ENCODE results near the gene AKAP10.
"Not testable (repeated sequence)": the region's sequence is repeated elsewhere in the genome, so short reads cannot be mapped to it uniquely, and the experiment has no call there.

The AKAP10 gene

GRCh38 chr17:19975601-19976000 lies 2.0 kb downstream of the AKAP10 start:
- no peaks in the 10 kb centered on the region for H3K36me3 ChIP-seq (ENCODE audit: control insufficient read depth, low read depth, low read length)
- no peak overlapping the region for H3K4me3 ChIP-seq (ENCODE audit: low read length)
- no peak overlapping the region for H3K9ac ChIP-seq (ENCODE audit: low read length)
- no peaks in the 10 kb centered on the region for H3K27me3 ChIP-seq (ENCODE audit: control insufficient read depth, insufficient read depth, low read length)
- H3K27ac ChIP-seq (ENCODE audit: low read length), result no peak overlapping the region
- no peaks in the 10 kb centered on the region for H3K4me1 ChIP-seq (ENCODE audit: control insufficient read depth, low read depth, low read length)
- no peaks in the 10 kb centered on the region for H3K9me3 ChIP-seq (ENCODE audit: control insufficient read depth, low read depth, low read length)

- H3K9me3 ChIP-seq (ENCODE audit: control insufficient read depth, low read depth, low read length), result no peaks in the 10 kb centered on the region
- no peak overlapping the region for H3K9ac ChIP-seq (ENCODE audit: low read length)
- H3K4me1 ChIP-seq (ENCODE audit: control insufficient read depth, low read depth, low read length), result no peaks in the 10 kb centered on the region
- H3K27ac ChIP-seq (ENCODE audit: low read length), result no peak overlapping the region
- H3K36me3 ChIP-seq (ENCODE audit: control insufficient read depth, low read depth, low read length), result peaks cover 16% of the 10 kb centered on the region
- H3K27me3 ChIP-seq (ENCODE audit: control insufficient read depth, insufficient read depth, low read length), result no peaks in the 10 kb centered on the region
- H3K4me3 ChIP-seq (ENCODE audit: low read length), result no peak overlapping the region
These were observed 4.5 kb downstream of the AKAP10 start for GRCh38 chr17:19973156-19973555.

DNA sequence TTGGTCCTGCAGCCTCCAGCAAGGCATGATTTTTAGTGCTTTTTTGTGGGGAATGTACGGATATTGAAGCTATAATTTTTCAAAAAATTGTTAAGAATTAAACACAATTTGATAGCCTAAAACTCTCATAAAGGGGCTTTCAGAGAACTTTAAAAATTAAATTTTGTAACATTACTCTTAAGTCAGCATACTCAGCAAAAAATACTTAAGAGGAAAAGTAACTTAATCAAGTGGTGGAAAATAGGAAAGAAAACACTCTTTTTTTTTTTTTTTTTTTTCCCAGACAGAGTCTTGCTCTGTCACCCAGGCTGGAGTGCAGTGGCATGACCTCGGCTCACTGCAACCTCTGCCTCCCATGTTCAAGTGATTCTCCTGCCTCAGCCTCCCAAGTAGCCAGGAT lies 14.7 kb downstream of the AKAP10 start:
- H3K4me3 ChIP-seq (ENCODE audit: low read length); H3K27me3 ChIP-seq (ENCODE audit: control insufficient read depth, insufficient read depth, low read length); H3K9ac ChIP-seq (ENCODE audit: low read length); H3K9me3 ChIP-seq (ENCODE audit: control insufficient read depth, low read depth, low read length); H3K27ac ChIP-seq (ENCODE audit: low read length); H3K4me1 ChIP-seq (ENCODE audit: control insufficient read depth, low read depth, low read length): not testable (repeated sequence)
- peaks cover 59% of the 10 kb centered on the region for H3K36me3 ChIP-seq (ENCODE audit: control insufficient read depth, low read depth, low read length)

GRCh38 chr17:19958023-19958422 lies 19.6 kb downstream of the AKAP10 start:
- Histone ChIP-seq H3K36me3 (ENCODE audit: control insufficient read depth, low read depth, low read length) (peaks cover 47% of the 10 kb centered on the region), H3K9ac (ENCODE audit: low read length) (no peak overlapping the region), H3K9me3 (ENCODE audit: control insufficient read depth, low read depth, low read length) (no peaks in the 10 kb centered on the region), H3K4me1 (ENCODE audit: control insufficient read depth, low read depth, low read length) (no peaks in the 10 kb centered on the region), H3K27ac (ENCODE audit: low read length) (peak overlapping the region; percentile 21), H3K4me3 (ENCODE audit: low read length) (no peak overlapping the region), H3K27me3 (ENCODE audit: control insufficient read depth, insufficient read depth, low read length) (no peaks in the 10 kb centered on the region)

GRCh38 chr17:19955099-19955498 lies 22.5 kb downstream of the AKAP10 start:
- Histone ChIP-seq H3K36me3 (ENCODE audit: control insufficient read depth, low read depth, low read length) (peaks cover 26% of the 10 kb centered on the region), H3K27me3 (ENCODE audit: control insufficient read depth, insufficient read depth, low read length) (no peaks in the 10 kb centered on the region), H3K9me3 (ENCODE audit: control insufficient read depth, low read depth, low read length) (no peaks in the 10 kb centered on the region), H3K9ac (ENCODE audit: low read length) (no peak overlapping the region), H3K27ac (ENCODE audit: low read length) (no peak overlapping the region), H3K4me1 (ENCODE audit: control insufficient read depth, low read depth, low read length) (no peaks in the 10 kb centered on the region), H3K4me3 (ENCODE audit: low read length) (no peak overlapping the region)

GRCh38 chr17:19951411-19951810 lies 26.2 kb downstream of the AKAP10 start:
- peaks cover 23% of the 10 kb centered on the region for H3K36me3 ChIP-seq (ENCODE audit: control insufficient read depth, low read depth, low read length)
- H3K4me3 ChIP-seq (ENCODE audit: low read length), result not testable (repeated sequence)

DNA sequence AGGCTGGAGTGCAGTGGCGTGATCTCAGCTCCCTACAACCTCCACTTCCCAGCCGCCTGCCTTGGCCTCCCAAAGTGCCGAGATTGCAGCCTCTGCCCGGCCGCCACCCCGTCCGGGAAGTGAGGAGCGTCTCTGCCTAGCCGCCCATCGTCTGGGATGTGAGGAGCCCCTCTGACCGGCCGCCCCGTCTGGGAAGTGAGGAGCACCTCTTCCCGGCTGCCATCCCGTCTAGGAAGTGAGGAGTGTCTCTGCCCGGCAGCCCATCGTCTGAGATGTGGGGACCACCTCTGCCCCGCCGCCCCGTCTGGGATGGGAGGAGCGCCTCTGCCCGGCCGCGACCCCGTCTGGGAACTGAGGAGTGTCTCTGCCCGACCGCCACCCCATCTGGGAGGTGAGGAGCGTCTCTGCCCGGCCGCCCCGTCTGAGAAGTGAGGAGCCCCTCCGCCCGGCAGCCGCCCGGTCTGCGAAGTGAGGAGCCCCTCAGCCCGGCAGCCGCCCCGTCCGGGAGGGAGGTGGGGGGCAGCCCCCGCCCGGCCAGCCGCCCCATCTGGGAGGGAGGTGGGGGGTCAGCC lies 26.9 kb downstream of the AKAP10 start:
- not testable (repeated sequence) for H3K27me3 ChIP-seq (ENCODE audit: control insufficient read depth, insufficient read depth, low read length); H3K4me1 ChIP-seq (ENCODE audit: control insufficient read depth, low read depth, low read length); H3K9ac ChIP-seq (ENCODE audit: low read length); H3K27ac ChIP-seq (ENCODE audit: low read length); H3K9me3 ChIP-seq (ENCODE audit: control insufficient read depth, low read depth, low read length); H3K4me3 ChIP-seq (ENCODE audit: low read length)
- peaks cover 19% of the 10 kb centered on the region for H3K36me3 ChIP-seq (ENCODE audit: control insufficient read depth, low read depth, low read length)

More at GRCh38 chr17:19951411-19951810, 26.2 kb downstream of the AKAP10 start:
- not testable (repeated sequence) for H3K9ac ChIP-seq (ENCODE audit: low read length); H3K27me3 ChIP-seq (ENCODE audit: control insufficient read depth, insufficient read depth, low read length); H3K27ac ChIP-seq (ENCODE audit: low read length); H3K4me1 ChIP-seq (ENCODE audit: control insufficient read depth, low read depth, low read length); H3K9me3 ChIP-seq (ENCODE audit: control insufficient read depth, low read depth, low read length)

- H3K27ac ChIP-seq (ENCODE audit: low read length), result no peak overlapping the region
- peaks cover 24% of the 10 kb centered on the region for H3K36me3 ChIP-seq (ENCODE audit: control insufficient read depth, low read depth, low read length)
- peaks cover 3% of the 10 kb centered on the region for H3K4me1 ChIP-seq (ENCODE audit: control insufficient read depth, low read depth, low read length)
- no peak overlapping the region for H3K4me3 ChIP-seq (ENCODE audit: low read length)
- H3K27me3 ChIP-seq (ENCODE audit: control insufficient read depth, insufficient read depth, low read length), result no peaks in the 10 kb centered on the region
- H3K9ac ChIP-seq (ENCODE audit: low read length), result no peak overlapping the region
- H3K9me3 ChIP-seq (ENCODE audit: control insufficient read depth, low read depth, low read length), result no peaks in the 10 kb centered on the region
These were observed 29.3 kb downstream of the AKAP10 start for GRCh38 chr17:19948116-19948943.

DNA sequence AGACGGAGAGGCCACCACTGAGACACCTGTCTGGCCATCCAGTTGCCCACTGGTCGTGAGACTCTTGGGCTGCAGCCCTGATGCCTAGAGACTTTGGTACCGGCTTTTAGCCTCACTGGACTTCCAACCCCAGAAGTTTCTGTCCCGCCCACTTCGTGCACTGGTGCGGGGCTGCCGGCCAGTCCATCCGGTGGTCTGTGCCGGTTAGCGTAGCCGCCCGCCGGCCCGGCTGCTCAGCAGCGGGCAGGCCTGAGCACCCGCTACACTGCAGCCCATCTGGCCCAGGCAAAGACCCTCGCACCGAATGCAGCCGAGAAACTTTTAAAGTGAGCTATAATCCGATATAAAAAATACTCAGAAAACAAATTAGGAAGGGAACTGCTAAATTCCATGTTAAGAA lies 30.7 kb downstream of the AKAP10 start:
- Histone ChIP-seq H3K27ac (ENCODE audit: low read length) (no peak overlapping the region), H3K36me3 (ENCODE audit: control insufficient read depth, low read depth, low read length) (peaks cover 26% of the 10 kb centered on the region), H3K27me3 (ENCODE audit: control insufficient read depth, insufficient read depth, low read length) (no peaks in the 10 kb centered on the region), H3K4me3 (ENCODE audit: low read length) (no peak overlapping the region), H3K4me1 (ENCODE audit: control insufficient read depth, low read depth, low read length) (peaks cover 8% of the 10 kb centered on the region), H3K9me3 (ENCODE audit: control insufficient read depth, low read depth, low read length) (no peaks in the 10 kb centered on the region), H3K9ac (ENCODE audit: low read length) (no peak overlapping the region)

- H3K4me3 ChIP-seq (ENCODE audit: low read length), result no peak overlapping the region
- H3K9ac ChIP-seq (ENCODE audit: low read length), result no peak overlapping the region
- no peaks in the 10 kb centered on the region for H3K9me3 ChIP-seq (ENCODE audit: control insufficient read depth, low read depth, low read length)
- H3K27me3 ChIP-seq (ENCODE audit: control insufficient read depth, insufficient read depth, low read length), result no peaks in the 10 kb centered on the region
- peaks cover 42% of the 10 kb centered on the region for H3K36me3 ChIP-seq (ENCODE audit: control insufficient read depth, low read depth, low read length)
- H3K4me1 ChIP-seq (ENCODE audit: control insufficient read depth, low read depth, low read length), result peaks cover 8% of the 10 kb centered on the region
- no peak overlapping the region for H3K27ac ChIP-seq (ENCODE audit: low read length)
These were observed 32.5 kb downstream of the AKAP10 start for GRCh38 chr17:19945009-19945626.

GRCh38 chr17:19943599-19943998 lies 34.0 kb downstream of the AKAP10 start:
- H3K4me3 ChIP-seq (ENCODE audit: low read length), result no peak overlapping the region
- peaks cover 52% of the 10 kb centered on the region for H3K36me3 ChIP-seq (ENCODE audit: control insufficient read depth, low read depth, low read length)
- H3K9me3 ChIP-seq (ENCODE audit: control insufficient read depth, low read depth, low read length), result no peaks in the 10 kb centered on the region

More at GRCh38 chr17:19943599-19943998, 34.0 kb downstream of the AKAP10 start:
- Histone ChIP-seq H3K27me3 (ENCODE audit: control insufficient read depth, insufficient read depth, low read length) (no peaks in the 10 kb centered on the region), H3K4me1 (ENCODE audit: control insufficient read depth, low read depth, low read length) (peaks cover 5% of the 10 kb centered on the region), H3K9ac (ENCODE audit: low read length) (no peak overlapping the region), H3K27ac (ENCODE audit: low read length) (no peak overlapping the region)

Measured in iPS-18a (cell line).